HepG2 (cell line): Measurements from ENCODE around the gene RBCK1. TPM values are rescaled to one million over a fixed set of nuclear protein-coding genes. Genes with fewer than 3 reads are reported as not detected.

ENCODE experiments used
- GLI4 ChIP-seq: sonication (generic); formaldehyde crosslinking; IDR thresholded peaks from 2 replicates; pipeline ENCODE4 v1.5.1; 2020; ENCODE audit warnings: missing genetic modification reagents, mild to moderate bottlenecking, moderate library complexity, borderline replicate concordance
- MLXIP ChIP-seq: sonication (generic); formaldehyde crosslinking; IDR thresholded peaks from 2 replicates; pipeline ENCODE4 v1.9.0; 2021; ENCODE audit warnings: missing genetic modification reagents, borderline replicate concordance
- TARDBP ChIP-seq: sonication (generic); formaldehyde crosslinking; IDR thresholded peaks from 2 replicates; pipeline ENCODE4 v1.8.0; 2022; ENCODE audit warnings: mild to moderate bottlenecking, missing genetic modification reagents
- ZBTB37 ChIP-seq: sonication (generic); formaldehyde crosslinking; IDR thresholded peaks from 2 replicates; pipeline ENCODE4 v1.4.0; 2020; ENCODE audit warnings: mild to moderate bottlenecking, missing genetic modification reagents
- ZKSCAN5 ChIP-seq: sonication (generic); formaldehyde crosslinking; IDR thresholded peaks from 2 replicates; pipeline ENCODE4 v1.5.1; 2020; ENCODE audit warnings: mild to moderate bottlenecking, missing genetic modification reagents
- ZNF512B ChIP-seq: sonication (generic); formaldehyde crosslinking; IDR thresholded peaks from 2 replicates; pipeline ENCODE4 v1.5.1; 2020; ENCODE audit warnings: missing genetic modification reagents, mild to moderate bottlenecking, borderline replicate concordance
- ZXDC ChIP-seq: sonication (generic); formaldehyde crosslinking; IDR thresholded peaks from 2 replicates; pipeline ENCODE4 v1.5.0; 2020; ENCODE audit warnings: mild to moderate bottlenecking, missing genetic modification reagents
- polyA plus RNA-seq, 8 experiments: library from polyadenylated mRNA; depleted of rRNA in 3 of 8; stranded (reverse) in 7 of 8; unstranded in 1 of 8; fragments of >200 nt; fragmentation: Illumina TruSeq in 4 of 8; extraction: Trizol in 4 of 8; gene quantifications; 2 replicates each; pipeline versions ENCODE4 v1.2.1 to v1.2.3, GENCODE V29; 2011 to 2016; ENCODE audit warnings: low read depth in 4 of 8, missing spikeins in 1 of 8, mixed read lengths in 1 of 8; ENCODE audit not compliant: insufficient read depth in 1 of 8
- total RNA-seq, 5 experiments: library from RNA; depleted of rRNA; stranded (reverse); fragments of >200 nt; fragmentation: Illumina TruSeq; extraction: Trizol; gene quantifications; 2 replicates each; pipeline ENCODE4 v1.2.3, GENCODE V29; 2016; ENCODE audit warnings: low read depth in 1 of 5
- TF ChIP-seq, protein P1 (sequence below): sonication (generic); formaldehyde crosslinking; IDR thresholded peaks from 2 replicates; pipeline ENCODE4 v1.4.0; 2020; ENCODE audit warnings: missing genetic modification reagents
- TF ChIP-seq, protein P2 (sequence below): sonication (generic); formaldehyde crosslinking; conservative IDR thresholded peaks from 2 replicates; pipeline ENCODE4 v1.4.0; 2020; ENCODE audit warnings: mild to moderate bottlenecking, missing genetic modification reagents, moderate library complexity

The RBCK1 gene
- total and polyA plus RNA-seq, 2 of the 13 experiments (the other 11 are each of a cell fraction or from before 2014, with no cell fraction given) = 149 to 215 TPM

- TF ChIP-seq ZBTB37 (CRISPR knock-in tag) (peak; percentile 46; the same call in 1 of the 2 replicates), TARDBP (0 out of 2 replicates have a peak, but pooled peaks have one; percentile 6), ZNF512B (CRISPR knock-in tag) (no peak), MLXIP (CRISPR knock-in tag) (0 out of 2 replicates have a peak, but pooled peaks have one; percentile 30), ZXDC (no peak), ZKSCAN5 (no peak), GLI4 (CRISPR knock-in tag) (peak; percentile 73; the same call in 1 of the 2 replicates)
- TF ChIP-seq, protein P1, sequence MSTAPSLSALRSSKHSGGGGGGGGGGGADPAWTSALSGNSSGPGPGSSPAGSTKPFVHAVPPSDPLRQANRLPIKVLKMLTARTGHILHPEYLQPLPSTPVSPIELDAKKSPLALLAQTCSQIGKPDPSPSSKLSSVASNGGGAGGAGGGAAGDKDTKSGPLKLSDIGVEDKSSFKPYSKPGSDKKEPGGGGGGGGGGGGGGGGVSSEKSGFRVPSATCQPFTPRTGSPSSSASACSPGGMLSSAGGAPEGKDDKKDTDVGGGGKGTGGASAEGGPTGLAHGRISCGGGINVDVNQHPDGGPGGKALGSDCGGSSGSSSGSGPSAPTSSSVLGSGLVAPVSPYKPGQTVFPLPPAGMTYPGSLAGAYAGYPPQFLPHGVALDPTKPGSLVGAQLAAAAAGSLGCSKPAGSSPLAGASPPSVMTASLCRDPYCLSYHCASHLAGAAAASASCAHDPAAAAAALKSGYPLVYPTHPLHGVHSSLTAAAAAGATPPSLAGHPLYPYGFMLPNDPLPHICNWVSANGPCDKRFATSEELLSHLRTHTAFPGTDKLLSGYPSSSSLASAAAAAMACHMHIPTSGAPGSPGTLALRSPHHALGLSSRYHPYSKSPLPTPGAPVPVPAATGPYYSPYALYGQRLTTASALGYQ (CRISPR knock-in tag) = 0 out of 2 replicates have a peak, but pooled peaks have one; percentile 7
- TF ChIP-seq, protein P2, sequence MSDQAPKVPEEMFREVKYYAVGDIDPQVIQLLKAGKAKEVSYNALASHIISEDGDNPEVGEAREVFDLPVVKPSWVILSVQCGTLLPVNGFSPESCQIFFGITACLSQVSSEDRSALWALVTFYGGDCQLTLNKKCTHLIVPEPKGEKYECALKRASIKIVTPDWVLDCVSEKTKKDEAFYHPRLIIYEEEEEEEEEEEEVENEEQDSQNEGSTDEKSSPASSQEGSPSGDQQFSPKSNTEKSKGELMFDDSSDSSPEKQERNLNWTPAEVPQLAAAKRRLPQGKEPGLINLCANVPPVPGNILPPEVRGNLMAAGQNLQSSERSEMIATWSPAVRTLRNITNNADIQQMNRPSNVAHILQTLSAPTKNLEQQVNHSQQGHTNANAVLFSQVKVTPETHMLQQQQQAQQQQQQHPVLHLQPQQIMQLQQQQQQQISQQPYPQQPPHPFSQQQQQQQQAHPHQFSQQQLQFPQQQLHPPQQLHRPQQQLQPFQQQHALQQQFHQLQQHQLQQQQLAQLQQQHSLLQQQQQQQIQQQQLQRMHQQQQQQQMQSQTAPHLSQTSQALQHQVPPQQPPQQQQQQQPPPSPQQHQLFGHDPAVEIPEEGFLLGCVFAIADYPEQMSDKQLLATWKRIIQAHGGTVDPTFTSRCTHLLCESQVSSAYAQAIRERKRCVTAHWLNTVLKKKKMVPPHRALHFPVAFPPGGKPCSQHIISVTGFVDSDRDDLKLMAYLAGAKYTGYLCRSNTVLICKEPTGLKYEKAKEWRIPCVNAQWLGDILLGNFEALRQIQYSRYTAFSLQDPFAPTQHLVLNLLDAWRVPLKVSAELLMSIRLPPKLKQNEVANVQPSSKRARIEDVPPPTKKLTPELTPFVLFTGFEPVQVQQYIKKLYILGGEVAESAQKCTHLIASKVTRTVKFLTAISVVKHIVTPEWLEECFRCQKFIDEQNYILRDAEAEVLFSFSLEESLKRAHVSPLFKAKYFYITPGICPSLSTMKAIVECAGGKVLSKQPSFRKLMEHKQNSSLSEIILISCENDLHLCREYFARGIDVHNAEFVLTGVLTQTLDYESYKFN (CRISPR knock-in tag) = peak; percentile 5; the same call in 1 of the 2 replicates
These were observed 971 bp downstream of the RBCK1 start (continued) for GRCh38 chr20:408843-409696.
